Stimulated activated naive CD4-positive, alpha-beta T cell (primary cell): ENCODE measurements around the gene ADAMTS9.

ENCODE experiments used
- DNase-seq, 6 experiments: peaks; one replicate each; lab custom pipeline; 2025; lab: John Stamatoyannopoulos, UW

Gene ADAMTS9

DNA sequence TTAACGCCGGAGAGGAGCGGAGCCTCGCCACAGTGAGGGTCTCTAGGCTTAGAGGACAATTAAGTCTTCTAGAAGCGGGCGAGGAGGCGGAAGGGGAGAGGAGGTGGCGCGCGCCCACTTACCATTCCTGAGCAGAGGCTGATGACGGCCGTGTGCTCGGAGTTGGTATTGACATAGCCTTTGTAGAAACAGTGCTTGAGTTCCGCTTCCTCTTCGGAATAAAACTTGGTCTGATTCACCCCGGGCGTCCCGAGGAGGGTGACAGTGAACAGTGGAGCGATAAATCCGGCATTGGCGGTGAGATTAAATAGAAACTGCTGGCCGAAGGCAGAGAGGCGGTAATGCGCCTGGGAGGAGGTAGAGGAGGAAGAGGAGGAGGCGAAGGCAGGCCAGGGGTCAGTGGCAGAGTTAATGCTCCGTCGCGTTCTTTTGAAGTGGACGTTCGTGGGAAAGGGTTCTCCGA is 1.3 kb downstream of the ADAMTS9 start:
- no peak for DNase-seq

DNA sequence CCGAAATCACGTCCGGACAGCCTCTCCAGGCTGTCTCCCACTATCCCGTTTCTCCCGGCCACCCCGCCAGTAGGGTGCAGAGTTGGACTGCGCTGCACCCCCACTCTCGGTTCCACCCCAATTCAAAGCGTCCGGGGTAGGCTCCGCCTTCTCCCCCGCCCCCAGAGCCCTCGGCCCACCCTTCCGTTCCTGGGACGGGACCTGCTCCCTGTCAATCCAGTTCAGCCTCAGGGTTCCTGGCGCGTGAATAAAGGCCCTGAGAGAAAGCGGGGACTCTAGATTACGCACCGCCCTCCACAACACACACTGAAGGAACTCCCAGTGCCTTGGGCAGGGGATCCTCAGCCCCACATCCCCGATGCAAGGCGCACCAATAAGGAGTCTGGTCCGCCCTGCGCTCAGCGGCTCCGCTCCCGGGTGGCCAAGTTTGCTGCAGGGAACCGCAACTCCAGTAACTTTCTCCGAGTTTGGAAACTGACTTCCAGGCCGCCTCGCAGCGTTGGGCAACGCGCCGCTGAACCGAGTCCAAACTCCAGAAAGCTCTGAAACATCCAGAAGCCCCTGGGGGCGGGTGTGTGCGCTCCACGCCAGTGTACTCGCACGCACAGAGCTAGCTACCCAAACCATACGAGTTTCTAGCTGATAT is 1.9 kb downstream of the ADAMTS9 start:
- DNase-seq, result no peak

DNA sequence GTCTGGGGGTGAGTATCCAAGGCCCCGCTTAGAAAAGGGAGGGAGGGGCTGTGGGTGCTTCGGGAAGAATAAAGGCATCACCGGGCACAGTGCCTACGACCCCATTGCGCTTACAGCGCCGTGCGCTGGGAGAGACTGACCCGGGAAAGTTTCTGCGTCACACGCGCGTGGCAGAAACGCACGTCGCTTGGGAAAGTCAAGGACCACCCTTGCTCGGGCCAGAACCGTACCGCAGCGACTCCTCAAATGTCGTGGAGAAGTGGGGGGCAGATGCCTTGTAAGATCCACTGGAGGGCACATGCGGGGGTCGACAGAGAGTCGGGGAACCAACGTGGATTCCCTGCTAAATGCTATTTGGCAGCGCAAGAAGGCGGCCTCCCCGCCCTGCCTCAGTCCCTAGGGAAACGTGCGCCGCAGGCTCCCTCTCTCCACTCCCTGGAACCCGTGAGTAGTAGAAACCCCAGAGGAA is 2.4 kb downstream of the ADAMTS9 start:
- DNase-seq, result no peak

DNA sequence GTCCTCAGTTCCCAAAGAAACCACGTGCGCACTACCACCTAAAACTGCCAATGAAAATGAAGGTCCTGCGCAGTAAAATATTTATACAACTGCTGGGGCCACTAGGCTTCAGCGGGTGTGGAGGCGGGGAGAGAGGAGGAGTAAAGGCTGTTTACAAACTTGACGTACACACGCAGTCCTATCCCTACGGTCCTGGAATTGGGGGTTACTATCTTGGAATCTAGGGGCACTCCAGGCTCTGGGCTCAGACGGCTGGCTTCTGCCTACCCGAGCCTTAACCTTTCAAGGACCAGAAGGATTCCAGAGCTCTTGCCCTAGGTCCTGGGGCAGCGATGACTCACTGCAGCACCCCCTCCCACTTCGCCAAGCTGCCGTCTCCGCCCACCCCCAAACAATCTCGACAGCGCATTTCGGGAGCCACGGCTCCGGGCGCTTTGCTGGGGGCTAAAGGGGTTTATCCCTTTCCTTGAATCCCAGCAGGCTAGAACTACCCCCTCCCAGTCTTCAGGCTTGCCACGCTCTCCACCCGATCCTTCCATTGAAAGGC is 3.0 kb downstream of the ADAMTS9 start:
- no peak for DNase-seq

DNA sequence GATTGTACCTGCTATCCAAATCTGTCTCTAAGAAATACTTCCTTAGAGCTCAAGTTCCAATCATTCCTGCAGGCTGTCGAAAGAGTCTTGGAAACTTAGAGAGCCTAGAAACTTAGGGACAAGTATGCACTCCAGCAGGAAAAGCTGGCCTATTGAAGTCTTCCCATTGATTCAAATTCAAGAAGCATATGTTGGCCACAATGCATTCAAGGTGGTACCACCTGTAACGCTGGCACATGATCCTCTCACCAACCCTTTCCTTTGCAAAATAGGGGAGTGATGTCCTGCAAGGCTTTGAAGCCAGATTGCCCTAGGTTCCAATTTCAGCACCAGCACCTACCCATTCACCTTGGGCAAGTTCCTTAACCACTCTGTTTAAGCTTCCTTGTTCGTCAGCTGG is 6.0 kb downstream of the ADAMTS9 start:
- no peak for DNase-seq

DNA sequence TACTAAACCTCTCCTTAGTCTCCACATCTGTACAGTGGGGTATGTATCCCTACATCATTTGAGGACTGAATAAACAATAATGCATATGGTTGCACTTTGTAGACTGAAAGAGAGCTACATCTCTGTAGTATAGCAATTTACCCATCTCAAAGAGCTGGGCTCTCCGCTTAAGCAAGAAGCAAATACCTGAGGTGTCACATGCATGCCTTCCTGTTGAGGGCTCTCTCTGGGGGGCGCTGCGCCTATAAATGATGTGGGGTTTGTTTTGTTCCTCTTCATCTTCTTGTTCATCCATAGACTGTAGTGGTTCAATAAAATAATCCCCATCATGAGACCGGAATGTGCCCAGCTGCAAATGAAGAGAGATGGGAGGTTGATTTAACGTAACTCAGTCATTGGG is 6.8 kb downstream of the ADAMTS9 start:
- no peak for DNase-seq

DNA sequence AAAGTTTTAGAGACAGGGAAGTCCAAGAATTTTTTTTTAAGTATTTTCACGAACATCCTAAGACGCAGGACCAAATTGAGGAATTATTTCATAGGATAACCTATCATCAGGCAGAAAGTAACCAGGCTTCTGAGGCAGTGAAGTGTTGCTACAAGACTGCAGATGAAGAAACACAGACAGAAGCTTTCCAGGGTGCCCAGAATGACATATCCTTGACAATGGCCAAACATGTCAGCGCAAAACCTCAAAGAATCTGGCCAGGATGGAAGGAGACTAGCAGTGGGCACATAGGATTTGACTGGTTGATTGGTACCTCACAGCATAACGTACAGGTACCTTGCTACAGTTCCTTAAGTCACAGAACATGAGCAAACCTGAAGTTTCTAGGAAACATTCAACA is 7.5 kb downstream of the ADAMTS9 start:
- DNase-seq, result no peak

DNA sequence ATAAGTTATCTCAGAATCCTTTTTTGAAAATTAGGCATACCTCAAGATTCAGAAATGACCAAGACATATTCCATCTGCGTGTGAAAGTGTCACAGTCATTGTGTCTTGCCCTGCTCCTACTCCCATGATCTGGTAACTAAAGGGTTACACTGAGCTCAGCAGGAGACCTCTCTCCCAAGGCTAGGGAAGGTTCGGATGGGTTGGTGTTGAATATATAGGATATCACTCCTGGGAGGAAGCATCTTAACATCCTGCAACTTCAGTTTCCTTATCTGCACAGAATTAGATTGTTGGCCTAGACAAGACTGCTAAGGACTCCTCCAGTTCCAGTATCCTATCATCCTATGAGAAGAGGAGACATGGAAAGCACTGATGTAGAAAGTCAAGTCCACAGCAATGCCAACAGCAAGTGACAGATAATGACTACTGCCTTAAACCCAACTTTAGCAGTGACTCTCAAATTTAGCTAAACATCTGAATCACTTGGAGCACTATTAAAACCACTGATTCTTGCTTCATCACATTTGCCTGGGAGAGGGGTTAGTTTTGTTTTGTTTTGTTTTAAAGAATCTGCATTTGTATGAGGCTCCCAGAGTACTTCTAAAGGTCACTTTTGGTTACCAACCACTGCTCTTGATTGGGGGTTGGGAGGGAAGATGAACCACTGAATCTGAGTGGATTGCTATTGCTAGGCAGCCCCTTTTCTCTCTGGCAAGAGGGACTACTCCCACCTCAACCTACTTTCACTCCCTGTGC is 9.7 kb downstream of the ADAMTS9 start:
- no peak for DNase-seq

DNA sequence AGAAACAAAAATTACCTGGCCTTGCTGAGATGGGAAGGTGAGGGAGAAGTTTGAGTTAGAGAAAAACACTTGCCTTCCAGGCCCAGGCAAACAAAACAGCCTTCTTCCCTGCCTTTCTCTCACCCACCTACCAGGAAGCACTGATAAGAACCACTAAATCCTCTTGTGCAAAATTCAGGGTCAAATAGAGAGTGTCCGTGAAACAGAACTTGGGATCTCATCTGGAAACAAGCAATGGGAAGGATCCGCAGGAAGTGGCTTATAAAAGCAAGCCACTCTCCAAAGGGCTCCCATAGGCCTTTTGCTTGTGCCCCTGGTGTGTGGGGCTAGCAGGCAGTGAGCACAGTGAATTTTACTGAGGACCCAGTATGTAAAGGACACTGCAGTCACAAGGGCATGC is 11.0 kb downstream of the ADAMTS9 start:
- no peak for DNase-seq

DNA sequence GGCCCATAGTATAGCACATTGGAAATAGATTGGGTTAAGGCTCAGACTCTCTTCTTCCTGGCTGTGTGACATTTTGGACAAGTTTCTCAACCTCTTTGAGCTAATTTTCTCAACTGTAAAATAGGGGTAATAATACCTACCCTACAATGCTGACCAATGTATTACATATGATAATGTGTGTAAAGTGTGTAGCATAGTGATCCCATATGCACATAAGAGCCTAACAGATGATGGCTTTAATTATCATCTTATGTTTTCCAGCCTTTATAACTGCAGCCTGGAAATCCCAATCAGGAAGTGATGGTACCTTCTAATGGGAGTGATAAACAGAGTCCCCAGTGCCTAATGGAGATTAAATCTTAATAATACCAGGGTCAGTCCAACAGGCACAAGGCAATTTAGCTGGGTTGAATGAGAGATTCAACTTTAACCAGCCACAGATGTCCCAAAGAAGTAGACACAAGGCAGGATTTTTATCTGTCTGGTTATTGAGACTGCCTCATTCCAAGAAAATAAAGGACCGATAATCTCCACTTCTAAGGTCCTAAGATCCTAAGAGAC is 12.0 kb downstream of the ADAMTS9 start:
- no peak for DNase-seq

DNA sequence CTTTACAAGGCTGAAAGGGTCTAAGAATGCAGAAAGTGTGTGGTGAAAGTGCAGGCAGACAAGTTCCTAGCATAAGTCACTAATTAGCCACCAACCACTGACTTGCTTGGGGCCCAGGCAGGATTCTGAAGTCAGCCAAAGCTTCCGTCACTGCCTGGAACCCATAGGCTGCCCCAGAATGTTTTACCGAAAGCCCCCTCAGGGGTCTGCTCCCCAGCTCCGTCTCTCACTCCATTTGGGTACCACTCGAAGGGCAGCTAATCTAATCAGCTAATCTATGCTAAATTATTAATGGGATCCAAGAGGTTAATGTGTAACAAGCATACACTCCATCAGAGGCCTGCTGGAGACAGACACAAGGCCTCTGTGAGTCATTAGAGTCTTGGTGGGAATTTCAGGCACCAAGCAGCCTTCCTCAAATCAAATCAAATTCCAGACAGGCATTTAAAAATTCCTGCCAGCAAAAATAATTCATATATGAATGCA is 13.2 kb downstream of the ADAMTS9 start:
- no peak for DNase-seq

DNA sequence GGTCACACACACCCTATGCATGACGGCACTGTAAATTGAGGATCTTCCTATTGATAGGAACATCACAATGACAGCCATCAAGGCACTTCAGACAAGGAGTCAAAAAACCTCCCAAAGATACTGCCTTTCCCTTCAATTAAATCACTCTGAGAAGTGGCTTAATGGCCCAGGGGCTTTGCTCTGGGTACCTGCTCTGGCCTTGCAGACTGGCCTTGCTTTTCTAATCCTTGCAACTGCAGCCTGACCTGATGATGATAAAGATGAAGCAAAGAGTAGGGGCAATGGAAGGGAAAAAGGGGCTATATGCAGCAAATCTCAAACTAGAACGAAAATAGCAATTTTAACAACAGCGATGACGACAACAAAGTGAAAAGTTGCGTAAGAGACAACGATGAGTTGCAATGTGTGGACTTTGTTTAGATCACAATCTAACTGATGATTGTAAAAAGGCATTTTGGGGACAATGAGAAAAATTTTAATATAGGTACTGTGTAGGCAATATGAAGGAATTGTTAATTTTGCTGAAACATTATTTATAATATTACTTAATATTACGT is 14.6 kb downstream of the ADAMTS9 start:
- DNase-seq, result no peak

DNA sequence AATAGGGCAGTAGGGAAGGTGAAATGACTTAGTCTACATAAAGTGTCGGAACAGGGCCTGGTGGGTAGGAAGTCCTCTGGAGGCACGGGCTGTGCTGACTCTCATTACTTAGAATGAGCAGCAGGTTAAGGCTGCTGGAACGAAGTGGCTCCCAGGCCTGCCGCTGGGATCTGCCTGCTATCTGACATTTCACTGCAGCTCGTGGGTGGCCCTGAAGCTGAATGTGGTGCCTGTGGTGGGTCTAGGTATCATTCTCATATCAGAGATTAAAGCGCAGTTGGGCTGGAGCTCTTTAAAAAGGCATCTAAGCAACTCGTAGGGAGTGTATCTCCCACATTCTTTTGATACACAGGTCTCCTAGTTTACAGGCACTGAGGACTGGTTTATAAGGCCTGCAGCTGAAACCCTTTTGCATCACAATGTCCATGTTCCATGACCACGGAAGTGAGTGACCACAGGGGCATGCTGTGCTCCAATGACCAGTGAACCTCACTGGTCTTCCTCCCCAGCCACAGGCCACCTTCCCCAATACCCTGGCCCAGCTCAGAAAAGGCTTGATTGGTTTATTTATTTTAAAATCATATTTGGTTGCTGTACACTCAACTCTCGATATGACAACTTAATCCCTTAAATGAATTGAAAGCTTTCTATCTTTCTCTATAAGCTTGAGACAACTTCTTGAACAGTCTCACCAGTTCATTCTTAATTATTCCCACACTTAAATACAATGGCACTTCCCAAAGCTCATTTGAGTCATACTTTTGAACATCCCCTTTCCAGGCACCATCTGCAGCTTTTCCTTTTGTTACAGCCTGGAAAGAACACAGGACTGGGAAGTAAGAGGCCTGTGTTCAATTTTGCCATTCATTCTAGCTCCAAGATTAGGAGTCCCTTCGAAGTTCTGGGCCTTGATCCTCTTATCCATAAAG is 19.0 kb downstream of the ADAMTS9 start:
- no peak for DNase-seq

DNA sequence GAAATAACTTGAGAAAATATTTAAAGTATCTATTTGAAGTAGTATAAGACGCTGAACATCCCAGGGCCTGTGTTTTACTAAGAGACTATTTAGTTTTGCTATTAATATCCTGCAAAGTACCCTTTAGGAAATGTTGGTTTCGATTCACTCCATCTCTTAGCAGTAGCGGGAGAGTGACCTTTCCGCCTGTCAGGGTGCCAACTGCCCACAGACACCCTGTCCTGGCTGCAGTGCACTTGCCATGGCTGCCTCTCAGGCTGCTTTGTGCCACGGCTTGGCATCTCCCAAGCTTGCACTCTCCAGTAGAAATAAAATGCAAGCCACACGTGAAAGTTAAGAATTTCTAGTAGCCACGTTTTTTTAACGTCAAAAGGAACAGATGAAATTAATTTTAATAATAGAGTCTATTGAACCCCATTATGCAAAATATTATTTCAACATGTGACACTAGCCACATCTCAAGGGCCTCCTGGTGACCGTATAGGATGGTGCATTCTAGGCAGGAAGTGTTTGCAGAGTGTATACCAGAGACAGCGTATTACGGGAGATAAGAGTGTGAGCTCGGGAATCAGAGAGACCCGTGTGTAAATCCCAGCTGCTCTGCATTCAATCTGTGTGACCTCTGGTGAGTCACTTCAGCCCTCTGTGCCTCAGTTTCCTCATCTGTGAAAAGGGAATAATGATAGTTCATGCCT is 19.8 kb downstream of the ADAMTS9 start:
- no peak for DNase-seq

DNA sequence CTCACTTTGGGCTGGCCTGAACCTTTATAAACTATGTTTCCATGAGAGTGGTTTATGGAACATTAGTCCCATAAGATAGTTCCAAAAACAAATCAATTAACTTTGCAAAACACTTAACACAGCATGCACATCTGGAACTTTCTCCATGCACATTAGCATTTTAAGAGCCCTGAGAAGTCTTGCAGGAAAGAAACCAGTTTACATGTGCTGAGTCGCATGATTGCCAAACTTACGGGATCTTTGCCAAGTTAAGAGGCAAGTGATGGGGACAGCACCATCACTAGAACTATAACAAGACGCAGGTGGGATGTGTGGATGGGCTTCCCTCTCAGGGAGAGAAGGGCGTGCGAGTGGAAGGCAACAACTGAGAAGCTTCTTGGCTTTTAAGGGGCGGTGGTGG is 20.7 kb downstream of the ADAMTS9 start:
- DNase-seq, result no peak

DNA sequence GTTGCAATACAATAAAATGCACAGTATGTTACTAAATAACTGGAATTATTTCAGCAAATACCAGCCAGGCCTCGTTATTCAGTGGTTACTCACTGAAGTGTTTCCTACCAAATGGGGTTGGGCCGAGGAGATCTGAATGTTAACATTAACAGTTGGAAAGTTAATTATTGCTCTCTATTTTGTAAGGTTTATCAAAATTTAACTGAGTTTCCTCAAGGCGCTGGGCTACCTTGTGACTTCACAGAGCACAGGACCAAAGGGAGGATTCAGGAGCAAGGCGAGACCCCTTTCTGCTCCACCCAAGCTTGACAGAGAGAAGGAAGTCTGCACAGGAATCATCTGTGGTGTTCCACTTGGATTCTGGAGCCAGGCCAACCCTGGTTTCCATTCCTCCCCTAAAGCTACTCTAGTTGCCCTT is 21.6 kb downstream of the ADAMTS9 start:
- no peak for DNase-seq

DNA sequence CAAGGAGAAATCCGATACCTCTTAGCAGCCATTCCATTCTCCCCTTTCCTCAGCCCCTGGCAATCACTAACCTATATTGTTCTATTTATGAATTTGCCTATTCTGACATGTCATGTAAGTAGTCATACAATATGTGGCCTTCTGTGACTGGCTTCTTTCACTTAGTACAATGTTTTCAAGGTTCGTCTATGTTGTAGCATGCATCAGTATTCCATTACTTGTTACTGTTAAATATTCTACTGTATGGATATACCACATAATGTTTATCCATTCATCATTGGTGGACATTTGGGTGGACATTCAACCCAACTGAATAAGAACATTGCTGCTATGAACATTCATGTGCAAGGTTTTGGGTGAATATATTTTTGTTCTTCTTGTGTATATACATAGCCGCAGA is 23.4 kb downstream of the ADAMTS9 start:
- DNase-seq, result no peak

DNA sequence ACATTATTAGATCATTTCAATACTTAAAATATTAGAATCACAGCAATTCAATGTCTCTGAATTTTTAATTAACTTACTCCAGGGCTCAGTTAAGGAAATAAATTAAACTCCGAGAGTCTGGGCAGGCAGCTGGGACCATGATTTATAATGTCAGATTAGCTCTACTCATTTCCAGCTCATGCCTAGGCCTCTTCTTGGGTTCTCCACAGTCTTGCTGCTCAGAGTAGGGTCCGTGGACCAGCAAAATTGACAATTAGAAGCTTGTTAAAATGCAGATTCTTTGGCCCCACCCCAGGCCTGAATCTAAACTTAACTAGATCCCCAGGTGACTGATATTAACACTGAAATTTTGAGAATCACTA is 28.2 kb downstream of the ADAMTS9 start:
- no peak for DNase-seq

DNA sequence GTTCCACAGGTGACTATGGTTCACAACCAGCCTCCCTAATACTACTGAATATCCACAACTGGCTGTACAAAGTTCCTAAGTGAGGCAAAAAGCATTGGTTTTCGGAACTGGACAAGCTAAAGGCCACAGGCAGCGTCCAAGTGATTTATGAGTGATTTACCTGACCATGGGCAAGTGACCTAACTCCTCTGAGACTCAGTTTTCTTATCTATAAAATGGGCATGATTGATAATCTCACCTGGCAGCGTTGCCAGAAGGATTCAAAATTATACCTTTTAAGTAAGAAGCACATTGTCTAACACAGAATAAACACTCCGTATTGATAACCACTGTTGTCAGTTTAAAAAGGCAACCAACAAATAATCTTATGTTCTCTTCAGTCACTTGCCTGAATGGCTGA is 29.8 kb downstream of the ADAMTS9 start:
- no peak for DNase-seq

DNA sequence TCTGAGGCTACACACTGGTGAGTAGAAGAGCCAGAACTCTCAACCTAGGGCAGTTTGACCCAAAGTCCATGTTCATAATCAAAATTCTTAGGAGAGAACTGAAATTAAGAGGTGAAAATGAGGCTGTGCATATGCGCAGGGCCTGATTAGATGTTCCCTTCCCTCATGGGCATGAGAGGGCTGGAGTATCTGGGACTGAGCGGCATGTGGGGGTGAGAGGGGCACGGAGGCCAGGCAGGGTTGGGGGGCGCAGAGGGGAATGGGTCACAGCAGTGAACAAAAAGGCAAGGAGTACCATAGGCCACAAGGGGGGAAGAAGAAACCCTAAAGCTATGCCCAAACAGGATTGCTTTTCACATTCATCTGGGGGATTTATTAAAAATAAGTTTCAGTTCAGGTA is 31.3 kb downstream of the ADAMTS9 start:
- no peak for DNase-seq

DNA sequence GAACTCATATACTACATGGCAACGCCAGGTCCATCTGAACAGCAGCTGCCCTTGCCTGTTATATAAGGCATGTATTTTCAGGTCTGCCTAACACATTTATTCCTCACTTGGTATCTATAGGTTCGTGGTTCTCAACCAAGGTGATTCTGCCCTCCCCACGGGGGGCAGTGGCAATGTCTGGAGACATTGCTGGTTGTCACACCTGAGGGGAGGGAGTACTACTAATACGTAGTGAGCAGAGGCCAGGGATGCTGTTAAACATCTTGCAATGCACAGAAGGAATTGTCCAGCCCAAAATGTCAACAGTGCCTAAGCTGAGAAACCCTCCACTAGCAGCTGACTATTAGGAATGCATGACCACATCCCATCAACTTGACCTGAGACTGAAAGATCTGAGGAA is 32.6 kb downstream of the ADAMTS9 start:
- no peak for DNase-seq
